ENCODE measurements around the gene HNRNPLL.

GRCh38 chr2:38547791-38548190 is 54.9 kb downstream of the HNRNPLL start:
- TF ChIP-seq, protein P1, sequence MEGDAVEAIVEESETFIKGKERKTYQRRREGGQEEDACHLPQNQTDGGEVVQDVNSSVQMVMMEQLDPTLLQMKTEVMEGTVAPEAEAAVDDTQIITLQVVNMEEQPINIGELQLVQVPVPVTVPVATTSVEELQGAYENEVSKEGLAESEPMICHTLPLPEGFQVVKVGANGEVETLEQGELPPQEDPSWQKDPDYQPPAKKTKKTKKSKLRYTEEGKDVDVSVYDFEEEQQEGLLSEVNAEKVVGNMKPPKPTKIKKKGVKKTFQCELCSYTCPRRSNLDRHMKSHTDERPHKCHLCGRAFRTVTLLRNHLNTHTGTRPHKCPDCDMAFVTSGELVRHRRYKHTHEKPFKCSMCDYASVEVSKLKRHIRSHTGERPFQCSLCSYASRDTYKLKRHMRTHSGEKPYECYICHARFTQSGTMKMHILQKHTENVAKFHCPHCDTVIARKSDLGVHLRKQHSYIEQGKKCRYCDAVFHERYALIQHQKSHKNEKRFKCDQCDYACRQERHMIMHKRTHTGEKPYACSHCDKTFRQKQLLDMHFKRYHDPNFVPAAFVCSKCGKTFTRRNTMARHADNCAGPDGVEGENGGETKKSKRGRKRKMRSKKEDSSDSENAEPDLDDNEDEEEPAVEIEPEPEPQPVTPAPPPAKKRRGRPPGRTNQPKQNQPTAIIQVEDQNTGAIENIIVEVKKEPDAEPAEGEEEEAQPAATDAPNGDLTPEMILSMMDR (IDR thresholded peaks at IDR 0.05), result no peak
- TF ChIP-seq ZFX (IDR thresholded peaks at IDR 0.05; ENCODE audit: borderline replicate concordance), result no peak
